ENCODE measurements around the gene TPPP3.

The TPPP3 gene

GRCh38 chr16:67405336-67405735, 12.0 kb upstream of the TPPP3 start:
- H3K9me3 ChIP-seq (ENCODE audit: control extremely low read depth in 1 of 5, control insufficient read depth in 4 of 5, insufficient read depth in 2 of 5, low read depth in 1 of 5, low read length in 4 of 5): no peaks in the 10 kb centered on the region
- H3K4me1 ChIP-seq (ENCODE audit: control extremely low read depth in 1 of 4, control insufficient read depth in 4 of 4, insufficient read depth in 4 of 4, low read length in 3 of 4): peaks cover 0 to 8% (median 4%) of the 10 kb centered on the region in 4 experiments
- no peak overlapping the region for H3K27ac ChIP-seq (ENCODE audit: insufficient read depth in 1 of 2, low read depth in 1 of 2, low read length in 2 of 2, poor library complexity in 1 of 2, severe bottlenecking in 2 of 2)
- peaks cover 0 to 2% (median 0%) of the 10 kb centered on the region in 5 experiments for H3K27me3 ChIP-seq (replicated peaks in 2 of 5; ENCODE audit: control insufficient read depth in 4 of 5, insufficient read depth in 5 of 5, low read length in 4 of 5)
- no peak overlapping the region for H3K4me3 ChIP-seq (ENCODE audit: control insufficient read depth in 1 of 7, extremely low read depth in 1 of 7, insufficient read depth in 4 of 7, low read depth in 2 of 7, low read length in 6 of 7)
- 95% methylated on average over 8 of the region's 8 CpGs for WGBS (ENCODE audit: insufficient coverage)
- ChIA-PET POLR2A (no interaction called here), CTCF (interaction anchor here (0.9 to 1.2 kb wide), 3 partner anchors 20 to 145 kb away, joined by 3 to 4 read pairs (median 4); no protein-coding TSS in a partner anchor)
- no peaks in the 10 kb centered on the region for H3K36me3 ChIP-seq (ENCODE audit: control insufficient read depth in 4 of 4, insufficient read depth in 4 of 4, low read length in 3 of 4)
- DNase-seq: no peak

GRCh38 chr16:67404740-67405226, 11.5 kb upstream of the TPPP3 start:
- 100% methylated on average over 5 of the region's 5 CpGs for WGBS (ENCODE audit: insufficient coverage)
- DNase-seq: no peak
- no peaks in the 10 kb centered on the region for H3K9me3 ChIP-seq (ENCODE audit: control extremely low read depth in 1 of 5, control insufficient read depth in 4 of 5, insufficient read depth in 2 of 5, low read depth in 1 of 5, low read length in 4 of 5)
- no peaks in the 10 kb centered on the region for H3K36me3 ChIP-seq (ENCODE audit: control insufficient read depth in 4 of 4, insufficient read depth in 4 of 4, low read length in 3 of 4)
- ChIA-PET POLR2A (no interaction called here), CTCF (interaction anchor here (0.9 to 1.2 kb wide), 3 partner anchors 20 to 144 kb away, joined by 3 to 4 read pairs (median 4); no protein-coding TSS in a partner anchor)
- no peak overlapping the region for H3K4me3 ChIP-seq (ENCODE audit: control insufficient read depth in 1 of 7, extremely low read depth in 1 of 7, insufficient read depth in 4 of 7, low read depth in 2 of 7, low read length in 6 of 7)
- peaks cover 0 to 8% (median 5%) of the 10 kb centered on the region in 4 experiments for H3K4me1 ChIP-seq (ENCODE audit: control extremely low read depth in 1 of 4, control insufficient read depth in 4 of 4, insufficient read depth in 4 of 4, low read length in 3 of 4)
- no peak overlapping the region for H3K27ac ChIP-seq (ENCODE audit: insufficient read depth in 1 of 2, low read depth in 1 of 2, low read length in 2 of 2, poor library complexity in 1 of 2, severe bottlenecking in 2 of 2)
- H3K27me3 ChIP-seq (replicated peaks in 2 of 5; ENCODE audit: control insufficient read depth in 4 of 5, insufficient read depth in 5 of 5, low read length in 4 of 5): peaks cover 0 to 2% (median 0%) of the 10 kb centered on the region in 5 experiments

DNA sequence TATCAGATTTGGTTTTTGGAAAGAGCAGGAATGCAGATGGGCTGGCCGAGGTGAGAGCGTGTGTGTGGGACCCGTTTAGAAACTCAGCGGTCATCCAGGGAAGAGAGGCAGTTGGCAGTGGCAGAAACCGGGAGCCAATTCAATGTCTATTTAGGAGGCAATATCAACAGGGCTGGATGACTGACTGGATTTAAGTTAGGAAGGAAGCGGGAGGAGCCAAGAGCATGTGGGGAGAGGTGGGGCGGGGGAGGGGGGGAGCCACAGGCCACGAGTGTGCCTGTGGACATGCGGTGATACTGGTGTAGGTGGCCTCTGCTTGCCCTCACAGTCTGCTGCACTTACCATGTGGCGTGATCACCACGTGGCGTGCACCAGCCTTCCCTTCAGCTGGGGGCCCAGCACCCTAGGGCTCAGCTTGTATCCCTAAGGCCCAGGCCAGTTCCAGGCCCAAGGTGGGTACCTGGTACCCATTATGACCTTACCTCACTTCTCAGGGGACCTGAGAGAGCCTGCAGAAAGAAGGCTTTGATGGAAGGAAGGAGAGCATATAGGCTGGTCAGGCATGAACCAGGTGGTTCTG, 10.8 kb upstream of the TPPP3 start:
- DNase-seq: no peak
- Histone ChIP-seq H3K27me3 (replicated peaks in 2 of 5; ENCODE audit: control insufficient read depth in 4 of 5, insufficient read depth in 5 of 5, low read length in 4 of 5) (peaks cover 0 to 2% (median 0%) of the 10 kb centered on the region in 5 experiments), H3K36me3 (ENCODE audit: control insufficient read depth in 4 of 4, insufficient read depth in 4 of 4, low read length in 3 of 4) (no peaks in the 10 kb centered on the region), H3K4me1 (ENCODE audit: control extremely low read depth in 1 of 4, control insufficient read depth in 4 of 4, insufficient read depth in 4 of 4, low read length in 3 of 4) (peaks cover 0 to 12% (median 8%) of the 10 kb centered on the region in 4 experiments), H3K9me3 (ENCODE audit: control extremely low read depth in 1 of 5, control insufficient read depth in 4 of 5, insufficient read depth in 2 of 5, low read depth in 1 of 5, low read length in 4 of 5) (no peaks in the 10 kb centered on the region), H3K4me3 (ENCODE audit: control insufficient read depth in 1 of 7, extremely low read depth in 1 of 7, insufficient read depth in 4 of 7, low read depth in 2 of 7, low read length in 6 of 7) (no peak overlapping the region), H3K27ac (ENCODE audit: insufficient read depth in 1 of 2, low read depth in 1 of 2, low read length in 2 of 2, poor library complexity in 1 of 2, severe bottlenecking in 2 of 2) (no peak overlapping the region)
- POLR2A ChIA-PET: no interaction called here
- WGBS (ENCODE audit: insufficient coverage): 68% methylated on average over 12 of the region's 12 CpGs
- CTCF ChIA-PET: no interaction called here

DNA sequence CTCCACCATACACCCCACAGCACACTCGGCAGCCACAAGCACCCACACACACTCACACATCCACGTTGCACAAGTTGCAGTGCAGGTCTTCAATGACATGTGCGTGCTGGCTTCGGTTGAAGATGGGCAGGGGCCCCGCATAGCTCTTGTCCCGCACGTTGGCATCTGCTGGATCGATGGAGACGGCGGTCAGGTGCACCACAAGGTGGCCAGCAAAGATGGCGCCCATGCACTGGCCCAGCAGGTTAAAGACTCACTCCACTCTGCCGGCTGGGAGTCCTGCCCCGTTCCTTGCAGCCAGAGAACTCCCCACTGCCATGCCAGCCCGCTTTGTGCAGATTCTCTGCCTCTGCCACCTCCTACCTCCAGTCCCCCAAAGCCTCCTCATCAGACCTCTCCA, 7.6 kb upstream of the TPPP3 start:
- Histone ChIP-seq H3K4me1 (ENCODE audit: control extremely low read depth in 1 of 4, control insufficient read depth in 4 of 4, insufficient read depth in 4 of 4, low read length in 3 of 4) (peaks cover 0 to 12% (median 9%) of the 10 kb centered on the region in 4 experiments), H3K27ac (ENCODE audit: insufficient read depth in 1 of 2, low read depth in 1 of 2, low read length in 2 of 2, poor library complexity in 1 of 2, severe bottlenecking in 2 of 2) (no peak overlapping the region), H3K27me3 (replicated peaks in 2 of 5; ENCODE audit: control insufficient read depth in 4 of 5, insufficient read depth in 5 of 5, low read length in 4 of 5) (peaks cover 0 to 6% (median 2%) of the 10 kb centered on the region in 5 experiments), H3K36me3 (ENCODE audit: control insufficient read depth in 4 of 4, insufficient read depth in 4 of 4, low read length in 3 of 4) (no peaks in the 10 kb centered on the region), H3K9me3 (ENCODE audit: control extremely low read depth in 1 of 5, control insufficient read depth in 4 of 5, insufficient read depth in 2 of 5, low read depth in 1 of 5, low read length in 4 of 5) (no peaks in the 10 kb centered on the region), H3K4me3 (ENCODE audit: control insufficient read depth in 1 of 7, extremely low read depth in 1 of 7, insufficient read depth in 4 of 7, low read depth in 2 of 7, low read length in 6 of 7) (no peak overlapping the region)
- 96% methylated on average over 9 of the region's 14 CpGs for WGBS (ENCODE audit: insufficient coverage)
- DNase-seq: no peak
- POLR2A ChIA-PET: no interaction called here
- CTCF ChIA-PET: interaction anchor here (1.1 to 4.1 kb wide), 13 partner anchors 9 to 140 kb away, joined by 3 to 25 read pairs (median 6); no protein-coding TSS in a partner anchor

GRCh38 chr16:67399749-67400704, 6.7 kb upstream of the TPPP3 start:
- H3K9me3 ChIP-seq (ENCODE audit: control extremely low read depth in 1 of 5, control insufficient read depth in 4 of 5, insufficient read depth in 2 of 5, low read depth in 1 of 5, low read length in 4 of 5): no peaks in the 10 kb centered on the region
- ChIA-PET CTCF (interaction anchor here (0.6 to 4.1 kb wide), 34 partner anchors 8 to 510 kb away, joined by 3 to 25 read pairs (median 6); partner anchors contain the start of gene ZDHHC1), POLR2A (interaction anchor here (1.1 kb wide), 1 partner anchor 9 kb away, joined by 4 read pairs; no protein-coding TSS in a partner anchor)
- no peak overlapping the region for H3K27ac ChIP-seq (ENCODE audit: insufficient read depth in 1 of 2, low read depth in 1 of 2, low read length in 2 of 2, poor library complexity in 1 of 2, severe bottlenecking in 2 of 2)
- WGBS (ENCODE audit: insufficient coverage): 85% methylated on average over 19 of the region's 19 CpGs
- H3K27me3 ChIP-seq (replicated peaks in 2 of 5; ENCODE audit: control insufficient read depth in 4 of 5, insufficient read depth in 5 of 5, low read length in 4 of 5): peaks cover 0 to 15% (median 8%) of the 10 kb centered on the region in 5 experiments
- no peak overlapping the region for H3K4me3 ChIP-seq (ENCODE audit: control insufficient read depth in 1 of 7, extremely low read depth in 1 of 7, insufficient read depth in 4 of 7, low read depth in 2 of 7, low read length in 6 of 7)
- H3K4me1 ChIP-seq (ENCODE audit: control extremely low read depth in 1 of 4, control insufficient read depth in 4 of 4, insufficient read depth in 4 of 4, low read length in 3 of 4): peaks cover 0 to 18% (median 13%) of the 10 kb centered on the region in 4 experiments
- H3K36me3 ChIP-seq (ENCODE audit: control insufficient read depth in 4 of 4, insufficient read depth in 4 of 4, low read length in 3 of 4): no peaks in the 10 kb centered on the region
- no peak for DNase-seq

- Histone ChIP-seq H3K4me3 (ENCODE audit: control insufficient read depth in 1 of 7, extremely low read depth in 1 of 7, insufficient read depth in 4 of 7, low read depth in 2 of 7, low read length in 6 of 7) (no peak overlapping the region), H3K27me3 (replicated peaks in 2 of 5; ENCODE audit: control insufficient read depth in 4 of 5, insufficient read depth in 5 of 5, low read length in 4 of 5) (peaks cover 0 to 23% (median 11%) of the 10 kb centered on the region in 5 experiments), H3K4me1 (ENCODE audit: control extremely low read depth in 1 of 4, control insufficient read depth in 4 of 4, insufficient read depth in 4 of 4, low read length in 3 of 4) (peaks cover 0 to 24% (median 19%) of the 10 kb centered on the region in 4 experiments), H3K36me3 (ENCODE audit: control insufficient read depth in 4 of 4, insufficient read depth in 4 of 4, low read length in 3 of 4) (no peaks in the 10 kb centered on the region), H3K27ac (ENCODE audit: insufficient read depth in 1 of 2, low read depth in 1 of 2, low read length in 2 of 2, poor library complexity in 1 of 2, severe bottlenecking in 2 of 2) (no peak overlapping the region), H3K9me3 (ENCODE audit: control extremely low read depth in 1 of 5, control insufficient read depth in 4 of 5, insufficient read depth in 2 of 5, low read depth in 1 of 5, low read length in 4 of 5) (no peaks in the 10 kb centered on the region)
- POLR2A ChIA-PET: interaction anchor here (1.1 kb wide), 1 partner anchor 9 kb away, joined by 4 read pairs; no protein-coding TSS in a partner anchor
- WGBS (ENCODE audit: insufficient coverage): 36% methylated on average over 42 of the region's 42 CpGs
- CTCF ChIA-PET: interaction anchor here (0.6 to 4.1 kb wide), 32 partner anchors 8 to 509 kb away, joined by 3 to 25 read pairs (median 5); partner anchors contain the start of gene ZDHHC1
- peak; percentile 42 to 66 (median 62) for DNase-seq
Observed at GRCh38 chr16:67399218-67399733, 6.0 kb upstream of the TPPP3 start.

Measured in common myeloid progenitor, CD34-positive (primary cell).